Neutrophil (primary cell): ENCODE data around the gene FBXO17.
"Not testable (repeated sequence)": the region's sequence is repeated elsewhere in the genome, so short reads cannot be mapped to it uniquely, and the experiment has no call there.

Source experiments
- H3K27ac ChIP-seq: fragments of 200-600 bp; sonication (generic); 2 replicates; pipeline ENCODE4 v1.5.1; 2016; ENCODE audit warnings: mild to moderate bottlenecking, moderate library complexity
- H3K27me3 ChIP-seq: fragments of 200-600 bp; sonication (generic); 2 replicates; pipeline ENCODE4 v1.6.0; 2016; ENCODE audit warnings: mild to moderate bottlenecking
- H3K36me3 ChIP-seq: fragments of 200-600 bp; sonication (generic); 2 replicates; pipeline ENCODE4 v1.5.1; 2017
- H3K4me1 ChIP-seq, 2 experiments: fragments of 200-600 bp in 1 of 2; sonication (generic) in 1 of 2; 1 replicate in 1 of 2; 2 replicates in 1 of 2; pipeline versions ENCODE4 v1.5.1 to v1.6.1; 2013 to 2016; ENCODE audit warnings: low read depth in 1 of 2, low read length in 1 of 2, mild to moderate bottlenecking in 1 of 2, moderate library complexity in 1 of 2; ENCODE audit not compliant: control insufficient read depth in 1 of 2, insufficient read depth in 1 of 2
- H3K4me3 ChIP-seq, 2 experiments: fragments of 200-600 bp in 1 of 2; sonication (generic) in 1 of 2; 1 replicate in 1 of 2; 2 replicates in 1 of 2; pipeline ENCODE4 v1.5.1; 2013 to 2016; ENCODE audit warnings: low read depth in 1 of 2, low read length in 1 of 2, mild to moderate bottlenecking in 1 of 2, moderate library complexity in 1 of 2
- H3K9me3 ChIP-seq: fragments of 200-600 bp; sonication (generic); 2 replicates; pipeline ENCODE4 v1.5.1; 2016
- CTCF ChIP-seq: fragments of 200-600 bp; sonication (generic); IDR thresholded peaks from 2 replicates; pipeline ENCODE4 v1.5.1; 2016; ENCODE audit warnings: antibody characterized with exemption

Gene FBXO17

GRCh38 chr19:39003188-39003587 lies 27.6 kb upstream of the FBXO17 start:
- Histone ChIP-seq H3K27me3 (no peaks in the 10 kb centered on the region), H3K4me1 (no peaks in the 10 kb centered on the region), H3K4me3 (no peak overlapping the region), H3K27ac (no peak overlapping the region), H3K36me3 (no peaks in the 10 kb centered on the region), H3K9me3 (no peaks in the 10 kb centered on the region)
- no peak for TF ChIP-seq CTCF

- no peak overlapping the region for H3K4me3 ChIP-seq
- no peaks in the 10 kb centered on the region for H3K36me3 ChIP-seq
- no peak overlapping the region for H3K27ac ChIP-seq
- no peak for TF ChIP-seq CTCF
- no peaks in the 10 kb centered on the region for H3K4me1 ChIP-seq
- no peaks in the 10 kb centered on the region for H3K27me3 ChIP-seq
- H3K9me3 ChIP-seq, result no peaks in the 10 kb centered on the region
Measured at GRCh38 chr19:39001041-39001440, 25.5 kb upstream of the FBXO17 start.

GRCh38 chr19:38997576-38997975 lies 22.0 kb upstream of the FBXO17 start:
- not testable (repeated sequence) for H3K27me3 ChIP-seq, H3K27ac ChIP-seq, H3K4me1 ChIP-seq, H3K4me3 ChIP-seq, H3K9me3 ChIP-seq, H3K36me3 ChIP-seq

GRCh38 chr19:38993271-38993670 lies 17.7 kb upstream of the FBXO17 start:
- no peak overlapping the region for H3K4me3 ChIP-seq
- H3K27me3 ChIP-seq, result peaks cover 10% of the 10 kb centered on the region
- TF ChIP-seq CTCF, result no peak
- H3K9me3 ChIP-seq, result no peaks in the 10 kb centered on the region
- no peak overlapping the region for H3K27ac ChIP-seq
- no peaks in the 10 kb centered on the region for H3K4me1 ChIP-seq
- no peaks in the 10 kb centered on the region for H3K36me3 ChIP-seq

GRCh38 chr19:38990949-38991697 lies 15.6 kb upstream of the FBXO17 start:
- H3K9me3 ChIP-seq, result no peaks in the 10 kb centered on the region
- no peak for TF ChIP-seq CTCF
- peaks cover 10% of the 10 kb centered on the region for H3K27me3 ChIP-seq
- H3K36me3 ChIP-seq, result no peaks in the 10 kb centered on the region
- no peak overlapping the region for H3K27ac ChIP-seq
- no peak overlapping the region for H3K4me3 ChIP-seq
- H3K4me1 ChIP-seq, result no peaks in the 10 kb centered on the region

GRCh38 chr19:38989614-38990013 lies 14.1 kb upstream of the FBXO17 start:
- not testable (repeated sequence) for H3K4me1 ChIP-seq, H3K9me3 ChIP-seq, H3K27me3 ChIP-seq, H3K4me3 ChIP-seq, H3K36me3 ChIP-seq, H3K27ac ChIP-seq
